Measurements from ENCODE around the gene KRT38.
A peak's percentile ranks its signal among the peaks of the same experiment; 100 is the strongest.
"Not testable (repeated sequence)": the region's sequence is repeated elsewhere in the genome, so short reads cannot be mapped to it uniquely, and the experiment has no call there.

KRT38 gene

GRCh38 chr17:41457676-41458075 lies 16.9 kb upstream of the KRT38 start:
- no peak for DNase-seq

- DNase-seq = no peak
Observed at GRCh38 chr17:41456204-41456603, 15.4 kb upstream of the KRT38 start.

DNA sequence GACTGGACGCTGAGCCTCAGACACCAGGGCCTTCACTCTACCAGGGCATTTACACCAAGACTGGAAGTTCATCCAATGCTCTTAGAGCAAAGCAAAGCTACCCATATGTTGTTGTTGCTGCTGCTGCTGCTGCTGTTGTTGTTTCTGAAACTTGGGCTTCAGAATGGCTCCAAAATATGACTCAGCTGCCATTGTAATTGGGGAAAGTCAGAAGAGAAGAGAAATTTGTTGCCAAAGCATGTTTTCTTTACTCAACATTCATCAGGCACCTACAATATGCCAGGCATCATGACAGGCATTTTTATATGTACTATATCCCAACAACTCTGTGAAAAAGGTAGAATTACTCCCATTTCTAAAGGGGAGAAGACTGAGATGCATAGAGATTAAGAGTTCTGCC lies 14.5 kb upstream of the KRT38 start:
- DNase-seq = no peak

- no peak for DNase-seq
Observed at GRCh38 chr17:41453066-41453465, 12.3 kb upstream of the KRT38 start.

- DNase-seq = no peak
Observed at GRCh38 chr17:41452281-41452680, 11.5 kb upstream of the KRT38 start.

- no peak for DNase-seq
Observed at GRCh38 chr17:41451154-41451728, 10.5 kb upstream of the KRT38 start.

DNA sequence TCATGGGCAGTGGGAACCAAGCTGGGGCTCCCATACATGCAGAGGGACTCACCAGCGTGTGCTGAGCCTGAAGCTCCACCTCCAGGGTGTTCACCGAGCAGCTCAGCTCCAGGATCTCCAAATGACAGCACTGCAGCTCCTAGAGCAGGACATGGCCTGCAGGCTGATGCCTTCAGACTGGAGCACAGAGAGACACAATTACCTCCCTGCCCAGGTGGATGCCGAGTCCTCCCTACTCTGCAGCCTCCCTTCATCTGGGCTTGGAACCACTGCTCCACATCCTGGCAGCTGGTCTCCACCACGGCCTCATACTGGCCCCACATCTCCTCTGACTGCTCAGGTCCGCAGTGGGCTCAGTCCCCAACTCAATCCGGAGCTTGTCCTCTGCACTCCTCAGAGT lies 8.2 kb upstream of the KRT38 start:
- no peak for DNase-seq

DNA sequence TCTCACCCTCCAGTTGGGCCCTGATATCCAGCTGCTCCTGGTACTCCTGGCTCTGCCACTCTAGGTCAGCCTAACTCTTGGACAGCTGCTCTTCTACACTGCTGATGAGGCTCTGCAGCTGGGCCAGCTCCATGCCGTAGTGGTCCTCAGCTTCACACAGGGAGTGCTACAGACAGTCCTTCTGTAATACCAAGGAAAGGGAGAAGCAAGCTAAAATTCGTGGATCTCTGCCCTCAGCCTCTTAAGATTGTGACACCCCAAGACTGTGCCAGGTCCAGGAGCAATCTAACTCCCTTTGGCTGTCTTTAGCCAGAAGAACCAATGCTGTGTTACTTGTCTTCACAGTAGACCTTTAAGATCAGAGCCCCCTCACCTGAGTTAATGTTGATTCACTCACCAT lies 7.7 kb upstream of the KRT38 start:
- DNase-seq = no peak

- no peak for DNase-seq
Observed at GRCh38 chr17:41446806-41447205, 6.0 kb upstream of the KRT38 start.

DNA sequence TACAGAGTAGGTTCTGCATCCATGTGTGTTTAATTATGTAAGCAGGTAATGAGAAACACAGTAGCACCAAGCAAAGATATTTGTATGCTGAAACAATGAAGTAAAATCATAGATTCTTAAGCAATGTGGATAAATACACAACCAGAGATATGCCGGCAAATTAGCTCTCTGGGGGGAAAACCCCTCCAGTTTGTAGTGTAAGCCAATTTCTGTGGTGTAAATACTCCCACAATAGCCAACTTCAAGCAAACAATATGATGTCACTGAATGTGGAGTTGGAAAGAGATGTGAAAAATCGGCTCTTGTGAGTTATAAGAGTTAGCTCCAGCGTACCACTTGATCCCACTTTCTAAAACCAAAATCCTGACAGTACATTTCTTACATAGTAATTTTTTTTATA lies 3.9 kb upstream of the KRT38 start:
- DNase-seq = no peak

- DNase-seq = no peak
Observed at GRCh38 chr17:41444186-41444585, 3.4 kb upstream of the KRT38 start.

GRCh38 chr17:41442739-41443138 lies 2.0 kb upstream of the KRT38 start:
- DNase-seq = no peak

DNA sequence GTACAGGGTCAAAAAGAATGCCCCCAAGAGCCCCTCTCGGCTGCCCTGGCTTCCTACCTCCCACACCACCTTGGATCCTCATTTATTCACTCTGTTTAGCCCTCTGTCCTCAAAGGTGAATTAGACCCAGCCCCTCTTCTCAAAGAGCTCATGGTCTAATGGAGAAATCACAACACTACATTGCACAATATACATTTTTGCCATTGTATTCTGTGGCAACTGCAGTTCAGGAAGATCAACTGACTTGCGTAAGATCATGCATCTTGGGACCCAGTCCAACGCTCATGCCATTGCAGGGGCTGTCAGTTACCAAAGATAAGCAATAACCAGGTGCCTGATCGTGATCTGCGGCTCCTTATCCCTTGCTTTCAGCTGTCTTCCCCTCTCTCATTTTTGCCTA lies 1.4 kb downstream of the KRT38 start:
- DNase-seq = no peak

GRCh38 chr17:41437769-41438168 lies 3.0 kb downstream of the KRT38 start:
- DNase-seq = no peak

GRCh38 chr17:41437254-41437653 lies 3.5 kb downstream of the KRT38 start:
- DNase-seq = no peak

- no peak for DNase-seq
Observed at GRCh38 chr17:41434415-41434814, 6.4 kb downstream of the KRT38 start.

GRCh38 chr17:41434005-41434404 lies 6.8 kb downstream of the KRT38 start:
- peak; percentile 26 for DNase-seq

DNA sequence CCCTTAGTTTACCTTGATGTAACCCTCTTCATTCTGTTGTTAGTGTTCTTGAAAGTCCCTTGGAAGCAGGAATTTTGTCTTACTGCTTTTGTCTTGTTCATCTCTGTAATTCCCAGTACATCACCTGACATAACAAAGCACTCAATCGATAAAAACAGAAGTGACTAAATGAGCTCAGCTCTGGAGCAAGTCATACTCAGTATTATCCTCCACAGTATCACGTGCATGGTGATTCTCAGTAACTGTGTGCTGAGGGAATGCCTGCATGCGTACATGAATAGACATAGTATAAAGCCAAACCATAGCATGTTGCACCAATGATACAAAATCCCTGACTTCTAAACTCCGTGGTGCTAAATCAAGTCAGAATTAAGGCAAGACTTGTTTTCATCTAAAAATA lies 7.2 kb downstream of the KRT38 start:
- no peak for DNase-seq

GRCh38 chr17:41430376-41430775 lies 10.4 kb downstream of the KRT38 start:
- not testable (repeated sequence) for DNase-seq

DNA sequence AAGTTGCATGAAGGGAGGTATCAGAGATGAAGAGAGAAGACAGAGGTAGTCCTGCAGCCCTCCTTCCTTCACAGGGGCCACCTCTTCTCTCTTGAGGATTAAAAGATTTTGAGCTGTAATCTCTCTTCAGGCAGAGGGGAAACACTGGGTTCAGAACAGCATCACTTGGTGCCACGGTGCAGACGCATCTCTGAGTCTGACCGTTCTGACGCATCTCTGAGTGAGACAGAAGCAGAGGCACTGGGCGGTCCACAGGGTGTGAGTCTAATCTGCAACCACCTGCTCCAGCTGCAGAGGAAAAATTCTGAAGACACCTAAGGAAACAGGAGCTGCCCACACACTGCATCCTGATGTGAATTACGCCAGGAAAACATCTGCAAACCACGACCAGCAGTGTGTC lies 11.1 kb downstream of the KRT38 start:
- no peak for DNase-seq

DNA sequence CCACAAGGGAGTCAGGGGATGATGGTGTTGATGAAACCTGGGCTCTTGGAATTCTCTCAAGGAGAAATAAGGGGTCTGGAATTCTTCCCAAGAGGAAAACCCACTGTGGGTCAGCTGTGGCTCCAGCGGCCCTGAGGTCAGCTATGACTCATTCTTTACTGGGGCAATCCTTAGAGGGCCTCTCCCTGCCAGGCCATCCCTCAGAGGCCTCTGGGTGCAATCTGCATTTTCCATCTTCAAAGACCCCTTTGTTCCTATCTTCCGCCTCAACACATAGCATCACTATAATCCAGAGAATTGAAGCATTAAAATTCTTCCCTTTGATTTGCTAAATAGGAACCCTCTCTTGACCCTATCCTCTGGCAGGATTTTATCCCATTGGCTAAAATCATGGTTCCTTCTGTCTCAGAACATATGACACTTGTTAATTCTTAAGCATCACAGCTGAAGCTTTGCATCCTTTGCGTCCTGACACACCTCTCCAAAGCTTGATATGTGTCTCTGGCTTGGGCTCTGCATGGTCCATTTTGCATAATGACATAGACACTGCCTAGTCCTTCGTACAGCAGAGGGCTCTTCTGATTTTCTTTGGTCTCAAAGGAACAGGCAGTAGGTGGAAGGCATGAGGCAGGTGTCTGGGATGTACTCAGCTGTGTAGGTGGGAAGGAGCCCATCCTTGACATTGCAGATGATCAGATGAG lies 12.0 kb downstream of the KRT38 start:
- no peak for DNase-seq

DNA sequence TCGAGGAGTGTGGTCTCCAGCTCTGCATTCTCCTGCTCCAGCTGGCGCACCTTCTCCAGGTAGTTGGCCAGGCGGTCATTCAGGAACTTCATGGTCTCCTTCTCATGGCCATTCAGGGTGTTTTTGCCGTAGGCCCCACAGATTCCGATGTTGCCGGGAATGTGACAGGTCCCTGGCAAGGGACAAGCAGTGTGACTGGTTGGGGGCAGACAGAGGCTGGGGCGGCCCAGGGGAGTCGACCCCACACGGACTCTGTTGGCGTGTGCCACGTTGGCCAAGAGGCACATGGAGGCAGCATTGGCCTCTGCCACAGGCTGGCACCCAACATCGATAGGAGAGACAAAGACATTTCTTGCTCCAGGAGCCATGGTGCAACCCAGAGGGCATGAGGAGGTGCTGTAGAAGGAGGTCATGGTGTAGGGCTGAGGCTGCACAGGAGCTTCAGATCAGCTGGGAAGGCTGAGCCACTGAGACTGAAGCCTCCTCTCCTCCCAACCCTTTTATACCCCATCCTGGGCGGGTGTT lies 16.6 kb downstream of the KRT38 start, which contains the start of gene KRT37:
Gene KRT37, minus strand, starts transcription at position 475 of the 525 bp plus-strand sequence. Its CDS starts 62 bp downstream, at position 413.
- no peak for DNase-seq

DNA sequence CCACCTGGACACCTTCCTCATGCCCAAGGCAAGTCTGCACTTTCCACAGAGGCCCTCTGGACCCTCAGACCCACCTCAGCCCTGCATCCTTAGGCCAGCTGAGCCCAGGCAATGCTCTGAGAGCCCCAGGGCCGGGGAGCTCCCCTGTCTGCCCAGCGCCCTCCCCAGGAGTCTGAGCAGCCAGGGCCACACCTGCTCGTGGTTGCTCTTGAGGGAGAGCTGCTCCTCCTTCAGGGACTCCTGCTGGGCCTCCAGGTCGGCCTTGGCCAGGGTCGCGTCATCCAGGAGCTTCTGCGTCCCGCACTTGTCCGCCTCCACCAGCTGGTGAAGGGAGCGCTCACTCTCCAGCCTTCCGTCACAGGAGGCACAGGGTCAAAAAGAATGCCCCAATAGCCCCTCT lies 18.2 kb downstream of the KRT38 start:
- not testable (repeated sequence) for DNase-seq

- DNase-seq = no peak
Observed at GRCh38 chr17:41421617-41422016, 19.2 kb downstream of the KRT38 start.

- no peak for DNase-seq
Observed at GRCh38 chr17:41421116-41421515, 19.7 kb downstream of the KRT38 start.

All from NCI-H2029 (cell line).